ENCODE data around the gene PFDN5. TPM values are rescaled to one million over a fixed set of nuclear protein-coding genes. Genes with fewer than 3 reads are reported as not detected.

The PFDN5 gene
- total RNA-seq, 2 experiments from 2014 or later = 388 to 425 TPM

- peaks cover 41% of the 10 kb centered on the region for H3K4me1 Mint-ChIP-seq
- DNase-seq (peak; percentile 92), ATAC-seq (ENCODE audit: low read depth) (peak; percentile 92)
- H3K27ac Mint-ChIP-seq = peak within 1 kb of the TSS; percentile 97
- no peaks in the 10 kb centered on the region for H3K9me3 Mint-ChIP-seq
- H3K27me3 Mint-ChIP-seq = no peaks in the 10 kb centered on the region
- POLR2A ChIA-PET = interaction anchor here (0.5 to 5.2 kb wide), 35 partner anchors 8 to 262 kb away, joined by 3 to 48 read pairs (median 5); partner anchors contain the start of genes AAAS, CSAD, EIF4B and ITGB7
- peaks cover 37% of the 10 kb centered on the region for H3K36me3 Mint-ChIP-seq
- peak within 1 kb of the TSS; percentile 99 for H3K4me3 Mint-ChIP-seq
Measured at GRCh38 chr12:53267999-53268629, 27.2 kb upstream of the PFDN5 start, which contains the start of gene ESPL1. Gene ESPL1, plus strand, starts transcription at chr12:53268299. Its CDS starts 468 bp downstream, at chr12:53268767.

GRCh38 chr12:53268630-53269562, 26.4 kb upstream of the PFDN5 start:
- peak overlapping the region; percentile 97 for H3K27ac Mint-ChIP-seq
- POLR2A ChIA-PET = interaction anchor here (0.5 to 5.2 kb wide), 27 partner anchors 8 to 263 kb away, joined by 3 to 48 read pairs (median 6); partner anchors contain the start of genes AAAS, CSAD, EIF4B and ITGB7
- ATAC-seq (ENCODE audit: low read depth) (no peak), DNase-seq (no peak)
- H3K4me3 Mint-ChIP-seq = peak overlapping the region; percentile 99
- H3K4me1 Mint-ChIP-seq = peaks cover 41% of the 10 kb centered on the region
- H3K27me3 Mint-ChIP-seq = no peaks in the 10 kb centered on the region
- no peaks in the 10 kb centered on the region for H3K9me3 Mint-ChIP-seq
- peaks cover 38% of the 10 kb centered on the region for H3K36me3 Mint-ChIP-seq

- Mint-ChIP-seq H3K36me3 (peaks cover 54% of the 10 kb centered on the region), H3K27me3 (no peaks in the 10 kb centered on the region), H3K4me1 (peaks cover 37% of the 10 kb centered on the region), H3K9me3 (no peaks in the 10 kb centered on the region), H3K4me3 (no peak overlapping the region), H3K27ac (no peak overlapping the region)
- ATAC-seq (ENCODE audit: low read depth) = no peak
- POLR2A ChIA-PET = no interaction called here
- no peak for DNase-seq
Measured at GRCh38 chr12:53274445-53274844, 20.9 kb upstream of the PFDN5 start.

- Mint-ChIP-seq H3K27me3 (no peaks in the 10 kb centered on the region), H3K27ac (no peak overlapping the region), H3K9me3 (no peaks in the 10 kb centered on the region), H3K36me3 (peaks cover 44% of the 10 kb centered on the region), H3K4me3 (no peak overlapping the region), H3K4me1 (peaks cover 23% of the 10 kb centered on the region)
- POLR2A ChIA-PET = interaction anchor here (0.7 to 0.9 kb wide), 3 partner anchors 8 to 58 kb away, joined by 3 to 4 read pairs (median 3); partner anchors contain the start of gene ESPL1
- no peak for DNase-seq
- no peak for ATAC-seq (ENCODE audit: low read depth)
Measured at GRCh38 chr12:53276511-53276910, 18.8 kb upstream of the PFDN5 start.

GRCh38 chr12:53277981-53278380, 17.4 kb upstream of the PFDN5 start:
- POLR2A ChIA-PET = interaction anchor here (1.9 to 3.8 kb wide), 2 partner anchors 10 to 17 kb away, joined by 13 to 19 read pairs; partner anchors contain the start of genes ESPL1 and PFDN5
- no peak for DNase-seq
- ATAC-seq (ENCODE audit: low read depth) = no peak
- Mint-ChIP-seq H3K36me3 (peaks cover 42% of the 10 kb centered on the region), H3K27me3 (no peaks in the 10 kb centered on the region), H3K27ac (no peak overlapping the region), H3K4me1 (peaks cover 14% of the 10 kb centered on the region), H3K9me3 (no peaks in the 10 kb centered on the region), H3K4me3 (no peak overlapping the region)

GRCh38 chr12:53279283-53279869, 16.0 kb upstream of the PFDN5 start:
- no peak for ATAC-seq (ENCODE audit: low read depth)
- Mint-ChIP-seq H3K9me3 (no peaks in the 10 kb centered on the region), H3K27ac (no peak overlapping the region), H3K36me3 (peaks cover 45% of the 10 kb centered on the region), H3K4me3 (no peak overlapping the region), H3K27me3 (no peaks in the 10 kb centered on the region), H3K4me1 (peaks cover 11% of the 10 kb centered on the region)
- DNase-seq = no peak
- POLR2A ChIA-PET = interaction anchor here (0.7 to 3.8 kb wide), 2 partner anchors 11 to 81 kb away, joined by 3 to 19 read pairs; partner anchors contain the start of gene ESPL1

- DNase-seq (no peak), ATAC-seq (ENCODE audit: low read depth) (no peak)
- Mint-ChIP-seq H3K4me1 (peaks cover 6% of the 10 kb centered on the region), H3K4me3 (no peak overlapping the region), H3K9me3 (no peaks in the 10 kb centered on the region), H3K27me3 (no peaks in the 10 kb centered on the region), H3K27ac (no peak overlapping the region), H3K36me3 (peaks cover 40% of the 10 kb centered on the region)
- POLR2A ChIA-PET = interaction anchor here (0.6 to 3.8 kb wide), 3 partner anchors 12 to 129 kb away, joined by 3 to 19 read pairs (median 3); partner anchors contain the start of gene ESPL1
Measured at GRCh38 chr12:53279888-53280498, 15.3 kb upstream of the PFDN5 start.

- H3K27ac Mint-ChIP-seq = peak overlapping the region; percentile 41
- no peaks in the 10 kb centered on the region for H3K9me3 Mint-ChIP-seq
- no peaks in the 10 kb centered on the region for H3K27me3 Mint-ChIP-seq
- no peak overlapping the region for H3K4me3 Mint-ChIP-seq
- DNase-seq (no peak), ATAC-seq (ENCODE audit: low read depth) (no peak)
- peaks cover 38% of the 10 kb centered on the region for H3K36me3 Mint-ChIP-seq
- POLR2A ChIA-PET = interaction anchor here (0.9 kb wide), 1 partner anchor 75 kb away, joined by 3 read pairs; no protein-coding TSS in a partner anchor
- H3K4me1 Mint-ChIP-seq = peaks cover 2% of the 10 kb centered on the region
Measured at GRCh38 chr12:53286448-53286847, 8.9 kb upstream of the PFDN5 start.

GRCh38 chr12:53287741-53288216, 7.6 kb upstream of the PFDN5 start:
- no peaks in the 10 kb centered on the region for H3K27me3 Mint-ChIP-seq
- no peak overlapping the region for H3K4me3 Mint-ChIP-seq
- DNase-seq (peak; percentile 67), ATAC-seq (ENCODE audit: low read depth) (peak; percentile 79)
- H3K36me3 Mint-ChIP-seq = peaks cover 37% of the 10 kb centered on the region
- POLR2A ChIA-PET = interaction anchor here (1.2 to 1.5 kb wide), 3 partner anchors 20 to 129 kb away, joined by 3 to 6 read pairs (median 4); partner anchors contain the start of gene ESPL1
- H3K27ac Mint-ChIP-seq = peak overlapping the region; percentile 36
- H3K4me1 Mint-ChIP-seq = peaks cover 2% of the 10 kb centered on the region
- no peaks in the 10 kb centered on the region for H3K9me3 Mint-ChIP-seq

- ATAC-seq (ENCODE audit: low read depth) (no peak), DNase-seq (no peak)
- Mint-ChIP-seq H3K27ac (peak overlapping the region; percentile 36), H3K4me3 (no peak overlapping the region), H3K27me3 (no peaks in the 10 kb centered on the region), H3K36me3 (peaks cover 38% of the 10 kb centered on the region), H3K4me1 (peaks cover 2% of the 10 kb centered on the region), H3K9me3 (no peaks in the 10 kb centered on the region)
- POLR2A ChIA-PET = interaction anchor here (0.5 to 1.5 kb wide), 3 partner anchors 8 to 129 kb away, joined by 3 to 6 read pairs (median 3); partner anchors contain the start of gene ESPL1
Measured at GRCh38 chr12:53288322-53288721, 7.0 kb upstream of the PFDN5 start.

- no peak for DNase-seq
- peaks cover 6% of the 10 kb centered on the region for H3K4me1 Mint-ChIP-seq
- no peak for ATAC-seq (ENCODE audit: low read depth)
- peaks cover 36% of the 10 kb centered on the region for H3K36me3 Mint-ChIP-seq
- no peak overlapping the region for H3K27ac Mint-ChIP-seq
- POLR2A ChIA-PET = interaction anchor here (1.3 kb wide), 1 partner anchor 18 kb away, joined by 5 read pairs; no protein-coding TSS in a partner anchor
- no peaks in the 10 kb centered on the region for H3K9me3 Mint-ChIP-seq
- no peak overlapping the region for H3K4me3 Mint-ChIP-seq
- H3K27me3 Mint-ChIP-seq = no peaks in the 10 kb centered on the region
Measured at GRCh38 chr12:53289891-53290290, 5.5 kb upstream of the PFDN5 start.

- H3K4me1 Mint-ChIP-seq = peaks cover 9% of the 10 kb centered on the region
- POLR2A ChIA-PET = interaction anchor here (0.6 to 1.3 kb wide), 4 partner anchors 9 to 187 kb away, joined by 3 to 7 read pairs (median 5); partner anchors contain the start of gene MYG1
- ATAC-seq (ENCODE audit: low read depth) = no peak
- H3K9me3 Mint-ChIP-seq = no peaks in the 10 kb centered on the region
- no peak overlapping the region for H3K27ac Mint-ChIP-seq
- DNase-seq = no peak
- H3K36me3 Mint-ChIP-seq = peaks cover 35% of the 10 kb centered on the region
- H3K4me3 Mint-ChIP-seq = no peak overlapping the region
- no peaks in the 10 kb centered on the region for H3K27me3 Mint-ChIP-seq
Measured at GRCh38 chr12:53290661-53291060, 4.7 kb upstream of the PFDN5 start.
